K562 treated with DMSO at 1 percent for 24 hours (cell line): Measurements from ENCODE around the gene PPIL4. TPM values are rescaled to one million over a fixed set of nuclear protein-coding genes. Genes with fewer than 3 reads are reported as not detected.

Experiments used
- total RNA-seq: library from RNA; unstranded; fragments of 300-600 nt; gene quantifications from 2 replicates; pipeline ENCODE4 v1.2.3, GENCODE V29; 2022; ENCODE audit warnings: low read depth; ENCODE audit not compliant: insufficient read depth

The PPIL4 gene
- 11.0 and 12.9 TPM in 2 replicates for total RNA-seq

GRCh38 chr6:149545754-149546471 lies at the start of gene PPIL4:
PPIL4 (minus strand) TSS chr6:149546043; CDS start chr6:149546005, 38 bp downstream.

GRCh38 chr6:149565527-149566409 lies 19.9 kb upstream of the PPIL4 start, which contains the start of gene GINM1:
GINM1 (plus strand) TSS chr6:149566375; CDS start chr6:149566415, 40 bp downstream.

GRCh38 chr6:149484733-149485700 lies 60.8 kb downstream of the PPIL4 start, which contains the start of gene ZC3H12D:
ZC3H12D (minus strand) TSS chr6:149485014; CDS start chr6:149474543, 10,471 bp downstream.

Other genes starting within 250 kb of the PPIL4 start
- 28.3 and 32.4 TPM in 2 replicates for gene TAB2, start 228.3 kb downstream of the PPIL4 start, total RNA-seq
- gene SUMO4, start 145.8 kb downstream of the PPIL4 start, total RNA-seq = not detected in 2 replicates
- 0.23 TPM in 1 of 2 replicates, not detected in the other for gene ZC3H12D, start 61.0 kb downstream of the PPIL4 start, total RNA-seq
- 19.1 and 23.2 TPM in 2 replicates for gene GINM1, start 20.3 kb upstream of the PPIL4 start, total RNA-seq
- 25.6 and 31.8 TPM in 2 replicates for gene KATNA1, start 102.7 kb upstream of the PPIL4 start, total RNA-seq
- gene LATS1, start 172.1 kb upstream of the PPIL4 start, total RNA-seq = 10.2 and 10.7 TPM in 2 replicates
- 27.0 and 27.3 TPM in 2 replicates for gene NUP43, start 200.5 kb upstream of the PPIL4 start, total RNA-seq
- 358 and 384 TPM in 2 replicates for gene PCMT1, start 203.7 kb upstream of the PPIL4 start, total RNA-seq